Progenitor cell of endocrine pancreas (in vitro differentiated cells): Measurements from ENCODE around the gene ANGPTL7. TPM values are rescaled to one million over a fixed set of nuclear protein-coding genes. Genes with fewer than 3 reads are reported as not detected.

Experiments
- DNase-seq: peaks from one replicate; pipeline ENCODE4 v3.0.0; 2021; ENCODE audit warnings: low spot score; ENCODE audit not compliant: unreplicated experiment
- H3K27ac Mint-ChIP-seq: 2 replicates; pipeline ENCODE4 v1.8.0; 2021; ENCODE audit warnings: mild to moderate bottlenecking, moderate library complexity, mixed read lengths
- H3K27me3 Mint-ChIP-seq: 2 replicates; pipeline ENCODE4 v1.8.0; 2021; ENCODE audit warnings: mixed read lengths
- H3K36me3 Mint-ChIP-seq: 2 replicates; pipeline ENCODE4 v1.8.0; 2022; ENCODE audit warnings: mixed read lengths; ENCODE audit not compliant: insufficient read depth
- H3K4me1 Mint-ChIP-seq: 2 replicates; pipeline ENCODE4 v1.8.0; 2021; ENCODE audit warnings: low read depth, mixed read lengths
- H3K4me3 Mint-ChIP-seq: 2 replicates; pipeline ENCODE4 v1.8.0; 2021; ENCODE audit warnings: low read depth, mild to moderate bottlenecking, moderate library complexity, mixed read lengths
- H3K9me3 Mint-ChIP-seq: 2 replicates; pipeline ENCODE4 v1.8.0; 2021; ENCODE audit warnings: low read depth, mixed read lengths
- total RNA-seq: library from RNA; stranded (reverse); gene quantifications from 2 replicates; pipeline ENCODE4 v1.2.1, GENCODE V29; 2021
- TF ChIP-seq, protein P1 (sequence below): fragments of 200-600 bp; sonication (generic); IDR thresholded peaks from one replicate; pipeline ENCODE4 v1.5.0; 2021; ENCODE audit warnings: antibody characterized with exemption, mild to moderate bottlenecking; ENCODE audit not compliant: unreplicated experiment

Gene ANGPTL7
- total RNA-seq, 1 donor from 2014 or later: not detected

DNA sequence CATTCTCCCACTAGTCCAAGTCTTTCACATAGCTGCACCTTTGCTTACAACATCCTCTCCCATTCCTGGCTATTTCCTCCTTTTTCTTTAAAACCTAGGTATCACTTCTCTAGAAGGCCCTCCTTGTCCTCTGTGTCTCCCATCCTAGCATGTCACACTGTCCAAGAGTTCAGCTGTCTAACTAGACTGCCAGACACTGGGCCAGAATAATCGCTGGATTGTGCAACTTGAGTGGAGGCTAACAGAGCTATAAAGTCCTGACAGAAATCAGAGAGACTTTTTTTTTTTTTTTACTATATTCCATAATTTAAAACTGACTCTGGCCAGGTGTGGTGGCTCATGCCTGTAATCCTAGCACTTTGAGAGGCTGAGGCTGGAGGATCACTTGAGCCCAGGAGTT lies 4.2 kb upstream of the ANGPTL7 start:
- Mint-ChIP-seq H3K27me3 (no peaks in the 10 kb centered on the region), H3K27ac (peak overlapping the region; percentile 67)
- TF ChIP-seq, protein P1, sequence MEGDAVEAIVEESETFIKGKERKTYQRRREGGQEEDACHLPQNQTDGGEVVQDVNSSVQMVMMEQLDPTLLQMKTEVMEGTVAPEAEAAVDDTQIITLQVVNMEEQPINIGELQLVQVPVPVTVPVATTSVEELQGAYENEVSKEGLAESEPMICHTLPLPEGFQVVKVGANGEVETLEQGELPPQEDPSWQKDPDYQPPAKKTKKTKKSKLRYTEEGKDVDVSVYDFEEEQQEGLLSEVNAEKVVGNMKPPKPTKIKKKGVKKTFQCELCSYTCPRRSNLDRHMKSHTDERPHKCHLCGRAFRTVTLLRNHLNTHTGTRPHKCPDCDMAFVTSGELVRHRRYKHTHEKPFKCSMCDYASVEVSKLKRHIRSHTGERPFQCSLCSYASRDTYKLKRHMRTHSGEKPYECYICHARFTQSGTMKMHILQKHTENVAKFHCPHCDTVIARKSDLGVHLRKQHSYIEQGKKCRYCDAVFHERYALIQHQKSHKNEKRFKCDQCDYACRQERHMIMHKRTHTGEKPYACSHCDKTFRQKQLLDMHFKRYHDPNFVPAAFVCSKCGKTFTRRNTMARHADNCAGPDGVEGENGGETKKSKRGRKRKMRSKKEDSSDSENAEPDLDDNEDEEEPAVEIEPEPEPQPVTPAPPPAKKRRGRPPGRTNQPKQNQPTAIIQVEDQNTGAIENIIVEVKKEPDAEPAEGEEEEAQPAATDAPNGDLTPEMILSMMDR: no peak

DNA sequence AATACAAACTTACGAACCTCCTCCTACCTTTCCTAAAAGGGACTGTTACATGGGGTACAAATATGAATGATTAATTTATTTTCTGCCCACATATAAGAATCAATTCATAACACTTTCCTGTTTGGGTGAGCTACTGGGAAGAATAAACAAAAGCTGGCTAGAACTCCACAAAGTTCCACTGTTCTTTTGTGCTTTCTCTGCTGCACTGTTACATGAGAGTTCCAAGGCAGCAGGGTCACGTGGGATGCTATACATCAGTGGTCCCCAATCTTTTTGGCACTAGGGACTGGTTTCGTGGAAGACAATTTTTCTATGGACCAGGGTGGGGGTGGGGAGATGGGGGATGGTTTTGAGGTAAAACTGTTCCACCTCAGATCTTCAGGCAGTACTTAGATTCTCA lies 2.2 kb upstream of the ANGPTL7 start:
- H3K4me1 Mint-ChIP-seq: no peaks in the 10 kb centered on the region
- no peak overlapping the region for H3K4me3 Mint-ChIP-seq
- H3K36me3 Mint-ChIP-seq: peaks cover 6% of the 10 kb centered on the region
- no peaks in the 10 kb centered on the region for H3K9me3 Mint-ChIP-seq
- TF ChIP-seq, protein P1: no peak
- no peak for DNase-seq
- no peaks in the 10 kb centered on the region for H3K27me3 Mint-ChIP-seq
- no peak overlapping the region for H3K27ac Mint-ChIP-seq

More for the DNA sequence above, 4.2 kb upstream of the ANGPTL7 start:
- no peak for DNase-seq
- no peaks in the 10 kb centered on the region for H3K9me3 Mint-ChIP-seq
- peaks cover 11% of the 10 kb centered on the region for H3K36me3 Mint-ChIP-seq
- H3K4me3 Mint-ChIP-seq: no peak overlapping the region
- H3K4me1 Mint-ChIP-seq: peaks cover 2% of the 10 kb centered on the region

DNA sequence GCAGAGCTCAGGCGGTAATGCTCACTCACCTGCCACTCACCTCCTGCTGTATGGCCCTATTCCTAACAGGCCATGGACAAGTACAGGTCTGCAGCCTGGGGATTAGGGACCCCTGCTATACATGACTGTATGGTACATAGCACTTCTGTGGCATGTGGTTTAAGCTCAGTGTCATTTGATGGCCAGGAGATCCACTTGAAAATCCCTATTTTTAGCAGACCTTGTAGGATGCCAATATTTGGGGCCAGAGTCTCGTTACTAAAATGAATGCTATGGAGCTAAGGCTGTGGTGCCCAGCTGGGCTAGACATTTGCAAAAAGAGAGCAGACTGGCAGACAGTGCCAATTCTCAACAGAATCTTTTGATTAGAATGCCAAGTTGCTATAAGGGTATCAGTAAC lies 1.7 kb upstream of the ANGPTL7 start:
- H3K27me3 Mint-ChIP-seq: no peaks in the 10 kb centered on the region
- H3K36me3 Mint-ChIP-seq: peaks cover 6% of the 10 kb centered on the region
- DNase-seq: no peak
- no peak overlapping the region for H3K4me3 Mint-ChIP-seq
- H3K4me1 Mint-ChIP-seq: no peaks in the 10 kb centered on the region
- TF ChIP-seq, protein P1: no peak
- no peak overlapping the region for H3K27ac Mint-ChIP-seq
- H3K9me3 Mint-ChIP-seq: no peaks in the 10 kb centered on the region

DNA sequence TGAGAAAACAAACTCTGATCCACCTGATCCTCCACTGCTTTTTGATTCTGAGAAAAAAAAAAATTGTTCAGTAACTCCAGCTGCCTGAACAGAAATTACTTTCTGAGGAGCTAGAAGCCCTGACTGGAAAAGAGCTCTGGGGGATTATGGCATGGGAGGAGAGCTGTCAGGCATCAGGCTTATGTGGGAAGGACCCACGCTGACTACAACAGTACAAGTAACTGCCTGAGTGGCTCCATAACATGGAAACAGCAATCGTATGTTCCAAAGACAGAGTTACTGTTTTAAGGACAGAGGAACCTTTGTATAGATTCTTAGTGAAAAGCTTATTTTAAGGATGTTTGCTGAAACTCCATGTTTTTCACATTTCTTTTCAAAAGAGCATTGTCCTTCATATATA lies 1.2 kb upstream of the ANGPTL7 start:
- Mint-ChIP-seq H3K27me3 (no peaks in the 10 kb centered on the region), H3K4me3 (no peak overlapping the region), H3K36me3 (peaks cover 8% of the 10 kb centered on the region), H3K4me1 (no peaks in the 10 kb centered on the region), H3K9me3 (no peaks in the 10 kb centered on the region), H3K27ac (no peak overlapping the region)
- no peak for DNase-seq
- TF ChIP-seq, protein P1: no peak

DNA sequence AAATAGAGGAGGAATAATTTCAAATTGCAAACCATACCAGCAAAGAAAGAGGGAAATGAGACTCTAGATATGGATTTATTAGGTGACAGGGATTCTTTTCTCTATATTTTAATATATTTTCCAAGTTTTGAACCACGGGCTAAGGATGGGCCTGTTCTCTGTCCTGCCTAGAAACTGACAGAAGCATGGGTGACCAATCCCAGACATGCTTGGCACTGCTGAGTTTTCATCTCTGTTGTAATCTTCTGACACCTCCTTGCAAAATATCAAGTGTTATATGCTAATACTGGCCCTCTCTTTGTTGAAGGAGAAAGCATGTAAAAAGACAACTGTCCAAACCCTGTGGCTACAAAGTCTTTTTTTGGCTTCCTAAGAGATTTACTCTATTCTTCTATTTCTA lies 774 bp upstream of the ANGPTL7 start:
- no peak overlapping the region for H3K4me3 Mint-ChIP-seq

More for the DNA sequence above, 774 bp upstream of the ANGPTL7 start:
- no peaks in the 10 kb centered on the region for H3K9me3 Mint-ChIP-seq
- H3K4me1 Mint-ChIP-seq: no peaks in the 10 kb centered on the region
- TF ChIP-seq, protein P1: no peak
- H3K27me3 Mint-ChIP-seq: no peaks in the 10 kb centered on the region
- peaks cover 8% of the 10 kb centered on the region for H3K36me3 Mint-ChIP-seq
- no peak overlapping the region for H3K27ac Mint-ChIP-seq
- no peak for DNase-seq
